ENCODE measurements around the gene RABGGTA. TPM values are rescaled to one million over a fixed set of nuclear protein-coding genes. Genes with fewer than 3 reads are reported as not detected.

The RABGGTA gene
- total RNA-seq, 2 experiments from 2014 or later: 24.3 to 27.3 TPM

DNA sequence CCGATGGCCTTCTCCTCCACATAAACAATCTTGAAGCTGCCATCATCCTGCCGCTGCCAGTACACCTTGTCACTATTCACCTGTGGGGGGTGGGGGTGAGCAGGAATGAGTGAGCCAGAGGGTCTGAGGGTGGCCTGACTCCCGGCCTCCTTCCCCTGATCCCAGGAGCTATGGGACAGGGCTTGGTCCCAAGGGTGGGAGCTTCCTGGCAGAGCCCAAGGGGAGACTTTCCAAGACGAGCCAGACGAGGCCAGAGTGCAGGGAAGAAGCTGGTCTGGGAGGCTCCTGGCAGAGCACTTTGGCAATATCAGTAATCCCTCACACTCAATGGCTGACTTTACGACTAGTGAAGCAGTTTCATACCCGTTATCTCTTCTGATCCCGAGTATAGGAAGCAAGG is 16.0 kb downstream of the RABGGTA start:
- H3K4me1 ChIP-seq (ENCODE audit: insufficient read depth, low read length, poor library complexity, severe bottlenecking): no peaks in the 10 kb centered on the region
- DNase-seq (ENCODE audit: low spot score): no peak
- CTCF ChIA-PET (ENCODE audit: unreplicated experiment): no interaction called here
- H3K79me2 ChIP-seq (ENCODE audit: insufficient read depth, low read depth, low read length): no peaks in the 10 kb centered on the region
- H2AFZ ChIP-seq (ENCODE audit: low read length): no peak overlapping the region
- TF ChIP-seq, protein P1, sequence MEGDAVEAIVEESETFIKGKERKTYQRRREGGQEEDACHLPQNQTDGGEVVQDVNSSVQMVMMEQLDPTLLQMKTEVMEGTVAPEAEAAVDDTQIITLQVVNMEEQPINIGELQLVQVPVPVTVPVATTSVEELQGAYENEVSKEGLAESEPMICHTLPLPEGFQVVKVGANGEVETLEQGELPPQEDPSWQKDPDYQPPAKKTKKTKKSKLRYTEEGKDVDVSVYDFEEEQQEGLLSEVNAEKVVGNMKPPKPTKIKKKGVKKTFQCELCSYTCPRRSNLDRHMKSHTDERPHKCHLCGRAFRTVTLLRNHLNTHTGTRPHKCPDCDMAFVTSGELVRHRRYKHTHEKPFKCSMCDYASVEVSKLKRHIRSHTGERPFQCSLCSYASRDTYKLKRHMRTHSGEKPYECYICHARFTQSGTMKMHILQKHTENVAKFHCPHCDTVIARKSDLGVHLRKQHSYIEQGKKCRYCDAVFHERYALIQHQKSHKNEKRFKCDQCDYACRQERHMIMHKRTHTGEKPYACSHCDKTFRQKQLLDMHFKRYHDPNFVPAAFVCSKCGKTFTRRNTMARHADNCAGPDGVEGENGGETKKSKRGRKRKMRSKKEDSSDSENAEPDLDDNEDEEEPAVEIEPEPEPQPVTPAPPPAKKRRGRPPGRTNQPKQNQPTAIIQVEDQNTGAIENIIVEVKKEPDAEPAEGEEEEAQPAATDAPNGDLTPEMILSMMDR (conservative IDR thresholded peaks at IDR 0.05; ENCODE audit: low read length): no peak
- TF ChIP-seq EZH2phosphoT487 (IDR thresholded peaks at IDR 0.05; ENCODE audit: borderline replicate concordance, low read depth, low read length): no peak
- H3K36me3 ChIP-seq (ENCODE audit: insufficient read depth, low read length): no peaks in the 10 kb centered on the region
- H3K9me2 ChIP-seq (ENCODE audit: insufficient read depth, low read length): no peaks in the 10 kb centered on the region
- H4K20me1 ChIP-seq (ENCODE audit: insufficient read depth, low read length): no peaks in the 10 kb centered on the region
- POLR2A ChIA-PET: interaction anchor here (1.4 kb wide), 1 partner anchor 13 kb away, joined by 3 read pairs; the partner anchor contains the start of gene TINF2
- BruUV-seq (replicated peaks): no TSS peak
- H3K9me3 ChIP-seq (ENCODE audit: low read length): no peaks in the 10 kb centered on the region
- H3K4me3 ChIP-seq (ENCODE audit: low read depth, low read length, poor library complexity, severe bottlenecking): no peak overlapping the region
- intact Hi-C loops (cut with micrococcal nuclease; ENCODE audit: unreplicated experiment): no loop called here
- H3K4me2 ChIP-seq (ENCODE audit: low read length): no peak overlapping the region
- H3K27ac ChIP-seq (ENCODE audit: low read depth, low read length, poor library complexity, severe bottlenecking): no peak overlapping the region

GRCh38 chr14:24254630-24255392 is 16.6 kb downstream of the RABGGTA start:
- H3K36me3 ChIP-seq (ENCODE audit: insufficient read depth, low read length): no peaks in the 10 kb centered on the region
- CTCF ChIA-PET (ENCODE audit: unreplicated experiment): no interaction called here
- intact Hi-C loops (cut with micrococcal nuclease; ENCODE audit: unreplicated experiment): no loop called here
- no peaks in the 10 kb centered on the region for H3K9me2 ChIP-seq (ENCODE audit: insufficient read depth, low read length)
- H3K4me1 ChIP-seq (ENCODE audit: insufficient read depth, low read length, poor library complexity, severe bottlenecking): no peaks in the 10 kb centered on the region
- TF ChIP-seq, protein P1 (conservative IDR thresholded peaks at IDR 0.05; ENCODE audit: low read length): no peak
- no peak for TF ChIP-seq EZH2phosphoT487 (IDR thresholded peaks at IDR 0.05; ENCODE audit: borderline replicate concordance, low read depth, low read length)
- H3K4me2 ChIP-seq (ENCODE audit: low read length): no peak overlapping the region
- H3K9me3 ChIP-seq (ENCODE audit: low read length): no peaks in the 10 kb centered on the region
- no peak for DNase-seq (ENCODE audit: low spot score)
- no peaks in the 10 kb centered on the region for H3K79me2 ChIP-seq (ENCODE audit: insufficient read depth, low read depth, low read length)
- no peak overlapping the region for H3K4me3 ChIP-seq (ENCODE audit: low read depth, low read length, poor library complexity, severe bottlenecking)
- no peak overlapping the region for H2AFZ ChIP-seq (ENCODE audit: low read length)
- no TSS peak for BruUV-seq (replicated peaks)
- H3K27ac ChIP-seq (ENCODE audit: low read depth, low read length, poor library complexity, severe bottlenecking): no peak overlapping the region
- no peaks in the 10 kb centered on the region for H4K20me1 ChIP-seq (ENCODE audit: insufficient read depth, low read length)
- POLR2A ChIA-PET: interaction anchor here (1.4 kb wide), 1 partner anchor 12 kb away, joined by 3 read pairs; the partner anchor contains the start of gene TINF2

GRCh38 chr14:24253936-24254335 is 17.5 kb downstream of the RABGGTA start:
- no TSS peak for BruUV-seq (replicated peaks)
- Histone ChIP-seq H4K20me1 (ENCODE audit: insufficient read depth, low read length) (no peaks in the 10 kb centered on the region), H3K79me2 (ENCODE audit: insufficient read depth, low read depth, low read length) (no peaks in the 10 kb centered on the region), H3K4me1 (ENCODE audit: insufficient read depth, low read length, poor library complexity, severe bottlenecking) (no peaks in the 10 kb centered on the region), H3K9me3 (ENCODE audit: low read length) (no peaks in the 10 kb centered on the region), H3K27ac (ENCODE audit: low read depth, low read length, poor library complexity, severe bottlenecking) (no peak overlapping the region), H2AFZ (ENCODE audit: low read length) (no peak overlapping the region), H3K4me3 (ENCODE audit: low read depth, low read length, poor library complexity, severe bottlenecking) (no peak overlapping the region), H3K9me2 (ENCODE audit: insufficient read depth, low read length) (no peaks in the 10 kb centered on the region), H3K4me2 (ENCODE audit: low read length) (no peak overlapping the region), H3K36me3 (ENCODE audit: insufficient read depth, low read length) (no peaks in the 10 kb centered on the region)
- no peak for TF ChIP-seq EZH2phosphoT487 (IDR thresholded peaks at IDR 0.05; ENCODE audit: borderline replicate concordance, low read depth, low read length)
- TF ChIP-seq, protein P1 (conservative IDR thresholded peaks at IDR 0.05; ENCODE audit: low read length): no peak
- DNase-seq (ENCODE audit: low spot score): no peak
- ChIA-PET POLR2A (no interaction called here), CTCF (ENCODE audit: unreplicated experiment) (no interaction called here)
- intact Hi-C loops (cut with micrococcal nuclease; ENCODE audit: unreplicated experiment): no loop called here

Data from OCI-LY7 (cell line).